K562 (cell line): ENCODE measurements around the gene TEX53. TPM values are rescaled to one million over a fixed set of nuclear protein-coding genes. Genes with fewer than 3 reads are reported as not detected.

Source experiments
- CBFA2T3 ChIP-seq: fragments of 450-650 bp; IDR thresholded peaks from 2 replicates; pipeline ENCODE4 v1.6.1; 2017
- CEBPZ ChIP-seq: fragments of 150-350 bp; IDR thresholded peaks from 2 replicates; pipeline ENCODE4 v1.6.1; 2014; ENCODE audit warnings: low read depth, mild to moderate bottlenecking, low read length, borderline replicate concordance
- ELF1 ChIP-seq: fragments of 200-800 bp; sonication (Bioruptor generic); IDR thresholded peaks from 2 replicates; pipeline ENCODE4 v1.6.1; 2016; ENCODE audit warnings: missing genetic modification characterization, missing compliant biosample characterization
- HCFC1 ChIP-seq: IDR thresholded peaks from 2 replicates; pipeline ENCODE4 v1.6.1; 2012; ENCODE audit warnings: low read depth, low read length, improper control_type of control experiment
- JUNB ChIP-seq: fragments of 450-650 bp; formaldehyde crosslinking; conservative IDR thresholded peaks from 2 replicates; pipeline ENCODE4 v1.4.0; 2020; ENCODE audit warnings: mild to moderate bottlenecking
- KAT7 ChIP-seq: sonication (generic); formaldehyde crosslinking; IDR thresholded peaks from 2 replicates; pipeline ENCODE4 v1.8.0; 2022; ENCODE audit warnings: missing genetic modification reagents, mild to moderate bottlenecking, borderline replicate concordance
- MCM3 ChIP-seq: fragments of 450-650 bp; IDR thresholded peaks from 2 replicates; pipeline ENCODE4 v1.6.1; 2016
- NCOA2 ChIP-seq, 2 experiments: fragments of 450-650 bp; IDR thresholded peaks; 2 replicates each; pipeline ENCODE4 v1.6.1; 2018; ENCODE audit warnings: mild to moderate bottlenecking in 2 of 2, moderate library complexity in 1 of 2; ENCODE audit not compliant: partially characterized antibody in 2 of 2
- SIN3A ChIP-seq, 2 experiments: fragments of 150-350 bp in 1 of 2; IDR thresholded peaks; 2 replicates each; pipeline ENCODE4 v1.6.1; 2011 to 2016; ENCODE audit warnings: borderline replicate concordance in 2 of 2, low read depth in 2 of 2, low read length in 2 of 2, mild to moderate bottlenecking in 2 of 2, moderate library complexity in 2 of 2; ENCODE audit not compliant: control insufficient read depth in 1 of 2
- SRF ChIP-seq, 2 experiments: fragments of 250-450, 450-650 bp in 1 of 2; sonication (Bioruptor Pico) in 1 of 2; sonication (generic) in 1 of 2; formaldehyde crosslinking; IDR thresholded peaks; 2 replicates each; pipeline versions ENCODE4 v1.5.0 to v1.5.1; 2020 to 2022; ENCODE audit warnings: mild to moderate bottlenecking in 1 of 2, missing genetic modification reagents in 1 of 2
- ZC3H11A ChIP-seq: IDR thresholded peaks from 2 replicates; pipeline ENCODE4 v1.6.1; 2012; ENCODE audit warnings: low read depth, low read length, improper control_type of control experiment
- ZC3H8 ChIP-seq: fragments of 450-650 bp; IDR thresholded peaks from 2 replicates; pipeline ENCODE4 v1.6.1; 2017
- ZFP91 ChIP-seq: sonication (generic); formaldehyde crosslinking; IDR thresholded peaks from 2 replicates; pipeline ENCODE4 v1.8.0; 2022; ENCODE audit warnings: mild to moderate bottlenecking, missing genetic modification reagents
- ZSCAN29 ChIP-seq: fragments of 450-650 bp; IDR thresholded peaks from 2 replicates; pipeline ENCODE4 v1.6.1; 2017
- polyA plus RNA-seq, 8 experiments: library from polyadenylated mRNA; depleted of rRNA in 4 of 8; stranded (reverse) in 5 of 8; unstranded in 3 of 8; fragments of >200 nt; fragmentation: Nextera tagmentation in 2 of 8; fragmentation: Illumina TruSeq in 1 of 8; extraction: Ambion mirVana in 2 of 8; extraction: Trizol in 1 of 8; gene quantifications; 2 replicates each; pipeline versions ENCODE4 v1.2.1 to v1.2.3, GENCODE V29; 2011 to 2014; ENCODE audit warnings: inconsistent platforms in 1 of 8, missing spikeins in 1 of 8
- total RNA-seq, 7 experiments: library from RNA; depleted of rRNA in 6 of 7; stranded (reverse); fragments of >200 nt in 6 of 7; fragmentation: Illumina TruSeq in 2 of 7; extraction: Trizol in 2 of 7; gene quantifications; 2 replicates each; pipeline versions ENCODE4 v1.2.1 to v1.2.3, GENCODE V29; 2011 to 2021; ENCODE audit warnings: low replicate concordance in 1 of 7
- TF ChIP-seq, protein P1 (sequence below): fragments of 250-450 bp; sonication (Bioruptor Pico); IDR thresholded peaks from 2 replicates; pipeline ENCODE4 v1.8.0; 2022; ENCODE audit warnings: moderate library complexity, mild to moderate bottlenecking, inconsistent platforms
- TF ChIP-seq, protein P2 (sequence below): fragments of 250-450 bp; sonication (Bioruptor Pico); IDR thresholded peaks from 2 replicates; pipeline ENCODE4 v1.8.0; 2021; ENCODE audit warnings: moderate library complexity, mild to moderate bottlenecking, inconsistent platforms
- TF ChIP-seq, protein P3 (sequence below), 3 experiments: IDR thresholded peaks in 2 of 3; conservative IDR thresholded peaks in 1 of 3; 2 replicates each; pipeline ENCODE4 v1.5.1; 2011 to 2012; ENCODE audit warnings: low read length in 3 of 3, mild to moderate bottlenecking in 3 of 3, control low read depth in 2 of 3, improper control_type of control experiment in 1 of 3, inconsistent platforms in 1 of 3, low read depth in 1 of 3, mixed read lengths in 1 of 3, moderate library complexity in 1 of 3; ENCODE audit not compliant: insufficient read depth in 2 of 3

TEX53 gene
- total and polyA plus RNA-seq, 9 of the 15 experiments (the other 6 are each of a cell fraction or from before 2014, with no cell fraction given) = not detected

- TF ChIP-seq, protein P1, sequence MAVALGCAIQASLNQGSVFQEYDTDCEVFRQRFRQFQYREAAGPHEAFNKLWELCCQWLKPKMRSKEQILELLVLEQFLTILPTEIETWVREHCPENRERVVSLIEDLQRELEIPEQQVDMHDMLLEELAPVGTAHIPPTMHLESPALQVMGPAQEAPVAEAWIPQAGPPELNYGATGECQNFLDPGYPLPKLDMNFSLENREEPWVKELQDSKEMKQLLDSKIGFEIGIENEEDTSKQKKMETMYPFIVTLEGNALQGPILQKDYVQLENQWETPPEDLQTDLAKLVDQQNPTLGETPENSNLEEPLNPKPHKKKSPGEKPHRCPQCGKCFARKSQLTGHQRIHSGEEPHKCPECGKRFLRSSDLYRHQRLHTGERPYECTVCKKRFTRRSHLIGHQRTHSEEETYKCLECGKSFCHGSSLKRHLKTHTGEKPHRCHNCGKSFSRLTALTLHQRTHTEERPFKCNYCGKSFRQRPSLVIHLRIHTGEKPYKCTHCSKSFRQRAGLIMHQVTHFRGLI (CRISPR knock-in tag) = no peak
- TF ChIP-seq CEBPZ (no peak), ZC3H11A (no peak), CBFA2T3 (no peak), ELF1 (tag) (no peak; the same call in 1 of the 2 replicates), MCM3 (no peak), ZFP91 (peak; percentile 93), ZSCAN29 (no peak), JUNB (no peak), SIN3A (IDR thresholded peaks at IDR 0.05; ENCODE audit: borderline replicate concordance in 2 of 2, control insufficient read depth in 1 of 2, low read depth in 2 of 2, low read length in 2 of 2) (no peak), HCFC1 (no peak), ZC3H8 (no peak), KAT7 (no peak), SRF (CRISPR knock-in tag; IDR thresholded peaks at IDR 0.05) (no peak), NCOA2 (IDR thresholded peaks at IDR 0.05; ENCODE audit: partially characterized antibody in 2 of 2) (no peak)
- TF ChIP-seq, protein P2, sequence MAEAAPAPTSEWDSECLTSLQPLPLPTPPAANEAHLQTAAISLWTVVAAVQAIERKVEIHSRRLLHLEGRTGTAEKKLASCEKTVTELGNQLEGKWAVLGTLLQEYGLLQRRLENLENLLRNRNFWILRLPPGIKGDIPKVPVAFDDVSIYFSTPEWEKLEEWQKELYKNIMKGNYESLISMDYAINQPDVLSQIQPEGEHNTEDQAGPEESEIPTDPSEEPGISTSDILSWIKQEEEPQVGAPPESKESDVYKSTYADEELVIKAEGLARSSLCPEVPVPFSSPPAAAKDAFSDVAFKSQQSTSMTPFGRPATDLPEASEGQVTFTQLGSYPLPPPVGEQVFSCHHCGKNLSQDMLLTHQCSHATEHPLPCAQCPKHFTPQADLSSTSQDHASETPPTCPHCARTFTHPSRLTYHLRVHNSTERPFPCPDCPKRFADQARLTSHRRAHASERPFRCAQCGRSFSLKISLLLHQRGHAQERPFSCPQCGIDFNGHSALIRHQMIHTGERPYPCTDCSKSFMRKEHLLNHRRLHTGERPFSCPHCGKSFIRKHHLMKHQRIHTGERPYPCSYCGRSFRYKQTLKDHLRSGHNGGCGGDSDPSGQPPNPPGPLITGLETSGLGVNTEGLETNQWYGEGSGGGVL = no peak
- TF ChIP-seq, protein P3, sequence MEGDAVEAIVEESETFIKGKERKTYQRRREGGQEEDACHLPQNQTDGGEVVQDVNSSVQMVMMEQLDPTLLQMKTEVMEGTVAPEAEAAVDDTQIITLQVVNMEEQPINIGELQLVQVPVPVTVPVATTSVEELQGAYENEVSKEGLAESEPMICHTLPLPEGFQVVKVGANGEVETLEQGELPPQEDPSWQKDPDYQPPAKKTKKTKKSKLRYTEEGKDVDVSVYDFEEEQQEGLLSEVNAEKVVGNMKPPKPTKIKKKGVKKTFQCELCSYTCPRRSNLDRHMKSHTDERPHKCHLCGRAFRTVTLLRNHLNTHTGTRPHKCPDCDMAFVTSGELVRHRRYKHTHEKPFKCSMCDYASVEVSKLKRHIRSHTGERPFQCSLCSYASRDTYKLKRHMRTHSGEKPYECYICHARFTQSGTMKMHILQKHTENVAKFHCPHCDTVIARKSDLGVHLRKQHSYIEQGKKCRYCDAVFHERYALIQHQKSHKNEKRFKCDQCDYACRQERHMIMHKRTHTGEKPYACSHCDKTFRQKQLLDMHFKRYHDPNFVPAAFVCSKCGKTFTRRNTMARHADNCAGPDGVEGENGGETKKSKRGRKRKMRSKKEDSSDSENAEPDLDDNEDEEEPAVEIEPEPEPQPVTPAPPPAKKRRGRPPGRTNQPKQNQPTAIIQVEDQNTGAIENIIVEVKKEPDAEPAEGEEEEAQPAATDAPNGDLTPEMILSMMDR (IDR thresholded peaks at IDR 0.05 in 2 of 3, conservative IDR thresholded peaks at IDR 0.05 in 1 of 3; ENCODE audit: insufficient read depth in 2 of 3, low read depth in 1 of 3, low read length in 3 of 3) = peak; percentile 88 to 98 (median 90)
Measured at GRCh38 chr9:114653556-114654159, 3.9 kb downstream of the TEX53 start (continued).
